Right lobe of liver (tissue), 6 donors: Measurements from ENCODE around the gene TBXA2R. TPM values are rescaled to one million over a fixed set of nuclear protein-coding genes. Genes with fewer than 3 reads are reported as not detected.

Source experiments
- ATAC-seq, 4 donors: fragments of 200-7000 bp; cut with Tn5 transposase; one replicate each; pipeline ENCODE4 v1.9.1; 2020; ENCODE audit warnings: mild to moderate bottlenecking in 4 of 4, moderate library complexity in 4 of 4
- DNase-seq, 3 donors: peaks; one replicate each; pipeline ENCODE4 v3.0.0-alpha.2; 2020
- H3K27ac ChIP-seq, 3 donors: fragments of 200-600 bp; one replicate each; pipeline ENCODE4 v1.8.0; 2022
- H3K27me3 ChIP-seq, 2 donors: fragments of 200-600 bp; one replicate each; pipeline ENCODE4 v1.8.0; 2022
- H3K36me3 ChIP-seq, 4 donors: fragments of 200-600 bp; sonication (generic) in 1 of 4; one replicate each; pipeline versions ENCODE4 v1.5.1 to v1.8.0; 2017 to 2022; ENCODE audit warnings: control low read depth in 1 of 4
- H3K4me1 ChIP-seq, 4 donors: fragments of 200-600 bp; sonication (generic) in 1 of 4; one replicate each; pipeline versions ENCODE4 v1.5.1 to v1.8.0; 2017 to 2022; ENCODE audit warnings: control low read depth in 1 of 4
- H3K4me3 ChIP-seq, 3 donors: fragments of 200-600 bp; one replicate each; pipeline ENCODE4 v1.8.0; 2022
- H3K9me3 ChIP-seq, 4 donors: fragments of 200-600 bp; sonication (generic) in 1 of 4; one replicate each; pipeline versions ENCODE4 v1.5.1 to v1.8.0; 2017 to 2022; ENCODE audit warnings: control low read depth in 1 of 4
- POLR2A ChIP-seq: fragments of 450-650 bp; IDR thresholded peaks from one replicate; pipeline ENCODE4 v1.6.1; 2017; ENCODE audit warnings: antibody characterized with exemption, mild to moderate bottlenecking
- WGBS: methylation state at CpG from one replicate; pipeline ENCODE4 v1.1.6; 2018; ENCODE audit warnings: low coverage, low lambda C conversion rate; ENCODE audit not compliant: insufficient coverage; ENCODE audit errors: missing lambda C conversion rate; 5-methylcytosine and 5-hydroxymethylcytosine counted together
- intact Hi-C, 2 donors: fragments of 100-400 bp; cut with DNase I; formaldehyde crosslinking; loops; one replicate each; pipeline versions ENCODE4 v1.11.2 to v1.14.1; 2022
- total RNA-seq, 6 experiments: library from RNA; depleted of rRNA in 2 of 6; stranded (reverse); fragments of >200 nt in 2 of 6; fragmentation: NEBNext Ultra II Directional in 3 of 6; extraction: Animal tissue kit (Norgen Biotek cat#: 25700) in 3 of 6; gene quantifications; one replicate each; pipeline versions ENCODE4 v1.1.0 to v1.2.4, GENCODE V29; 2016 to 2023
- TF ChIP-seq, protein P1 (sequence below), 4 donors: fragments of 200-600 bp in 3 of 4; fragments of 450-650 bp in 1 of 4; IDR thresholded peaks; one replicate each; pipeline versions ENCODE4 v1.5.1 to v1.8.0; 2016 to 2022; ENCODE audit warnings: antibody characterized with exemption in 4 of 4, mild to moderate bottlenecking in 2 of 4
- donor health status: DM: no; HTN: yes; CAD: no.
- donor health status: DM: no; HTN: no; CAD: no.
- donor health status: DM: no; HTN: no; CAD: no.
- donor health status: DM: no; HTN: yes; CAD: no.
- donor health status: DM: no; HTN: yes; CAD: no.

The TBXA2R gene
- total RNA-seq, 6 experiments from 2014 or later = 2.8 to 10.4 (median 4.7) TPM

DNA sequence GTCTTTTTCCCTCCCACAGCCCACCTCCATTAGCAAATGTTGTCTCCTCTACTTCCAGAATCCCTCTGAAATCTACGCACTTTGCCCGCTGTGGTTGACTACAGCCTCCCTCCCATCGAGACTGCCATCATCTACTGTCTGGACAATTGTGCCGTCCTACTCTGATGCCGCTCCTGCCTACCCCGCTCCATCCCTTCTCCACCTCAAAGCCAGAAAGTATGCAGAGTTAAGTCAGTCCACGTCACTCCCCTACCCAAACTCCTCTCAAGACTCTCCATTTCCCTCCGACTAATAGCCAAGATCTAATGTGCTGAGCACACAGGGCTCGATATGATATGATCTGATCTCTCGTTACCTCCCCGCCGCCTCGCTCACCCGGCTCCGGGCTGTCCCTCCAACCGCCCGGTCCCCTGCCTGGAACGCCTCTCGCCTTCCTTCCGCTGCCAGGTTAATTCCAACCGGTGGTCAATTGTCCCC lies 19.4 kb upstream of the TBXA2R start:
- Histone ChIP-seq H3K9me3 (no peaks in the 10 kb centered on the region), H3K27ac (peak overlapping the region; percentile 89 to 98 (median 97)), H3K4me3 (peak overlapping the region; percentile 98 to 100 (median 99)), H3K27me3 (no peaks in the 10 kb centered on the region), H3K36me3 (peaks cover 0 to 15% (median 0%) of the 10 kb centered on the region in 4 donors), H3K4me1 (peaks cover 0 to 15% (median 7%) of the 10 kb centered on the region in 4 donors)
- 0% methylated on average over 21 of the region's 21 CpGs for WGBS
- TF ChIP-seq POLR2A = no peak
- TF ChIP-seq, protein P1, sequence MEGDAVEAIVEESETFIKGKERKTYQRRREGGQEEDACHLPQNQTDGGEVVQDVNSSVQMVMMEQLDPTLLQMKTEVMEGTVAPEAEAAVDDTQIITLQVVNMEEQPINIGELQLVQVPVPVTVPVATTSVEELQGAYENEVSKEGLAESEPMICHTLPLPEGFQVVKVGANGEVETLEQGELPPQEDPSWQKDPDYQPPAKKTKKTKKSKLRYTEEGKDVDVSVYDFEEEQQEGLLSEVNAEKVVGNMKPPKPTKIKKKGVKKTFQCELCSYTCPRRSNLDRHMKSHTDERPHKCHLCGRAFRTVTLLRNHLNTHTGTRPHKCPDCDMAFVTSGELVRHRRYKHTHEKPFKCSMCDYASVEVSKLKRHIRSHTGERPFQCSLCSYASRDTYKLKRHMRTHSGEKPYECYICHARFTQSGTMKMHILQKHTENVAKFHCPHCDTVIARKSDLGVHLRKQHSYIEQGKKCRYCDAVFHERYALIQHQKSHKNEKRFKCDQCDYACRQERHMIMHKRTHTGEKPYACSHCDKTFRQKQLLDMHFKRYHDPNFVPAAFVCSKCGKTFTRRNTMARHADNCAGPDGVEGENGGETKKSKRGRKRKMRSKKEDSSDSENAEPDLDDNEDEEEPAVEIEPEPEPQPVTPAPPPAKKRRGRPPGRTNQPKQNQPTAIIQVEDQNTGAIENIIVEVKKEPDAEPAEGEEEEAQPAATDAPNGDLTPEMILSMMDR (IDR thresholded peaks at IDR 0.05) = no peak
- intact Hi-C loops = loop anchor here in 1 of 2 donors (10.0 kb wide), 1 partner anchor 81 kb away; no protein-coding TSS in a partner anchor
- ATAC-seq (no peak), DNase-seq (no peak)

DNA sequence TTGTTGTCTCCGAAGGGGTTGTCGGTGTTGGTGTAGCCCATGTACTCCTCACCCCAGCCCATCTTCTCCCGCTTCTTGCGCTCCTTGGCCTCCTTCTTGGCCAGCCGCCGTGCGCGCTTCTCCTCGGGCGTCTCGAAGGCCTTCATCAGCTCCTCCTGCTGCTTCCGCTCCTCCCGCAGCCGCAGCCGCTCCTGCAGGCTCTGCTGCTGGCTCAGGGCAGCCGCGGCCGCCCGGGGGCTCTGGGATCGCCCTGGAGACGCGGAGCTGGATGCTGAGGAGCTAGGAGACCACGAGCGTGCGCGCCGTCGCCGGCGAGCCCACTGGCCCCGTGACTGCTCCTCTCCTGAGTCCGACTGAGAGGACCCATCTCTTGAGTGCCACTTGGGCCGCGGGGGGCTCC lies 17.0 kb upstream of the TBXA2R start:
- H3K4me3 ChIP-seq = no peak overlapping the region
- WGBS = 93% methylated on average over 5 of the region's 34 CpGs
- peaks cover 0 to 15% (median 7%) of the 10 kb centered on the region in 4 donors for H3K4me1 ChIP-seq
- peaks cover 0 to 15% (median 0%) of the 10 kb centered on the region in 4 donors for H3K36me3 ChIP-seq
- intact Hi-C loops = loop anchor here in 1 of 2 donors (10.0 kb wide), 1 partner anchor 79 kb away; no protein-coding TSS in a partner anchor
- H3K27me3 ChIP-seq = no peaks in the 10 kb centered on the region
- no peak overlapping the region for H3K27ac ChIP-seq
- no peak for ATAC-seq
- TF ChIP-seq POLR2A = no peak
- TF ChIP-seq, protein P1 (IDR thresholded peaks at IDR 0.05) = no peak
- no peak for DNase-seq
- no peaks in the 10 kb centered on the region for H3K9me3 ChIP-seq

DNA sequence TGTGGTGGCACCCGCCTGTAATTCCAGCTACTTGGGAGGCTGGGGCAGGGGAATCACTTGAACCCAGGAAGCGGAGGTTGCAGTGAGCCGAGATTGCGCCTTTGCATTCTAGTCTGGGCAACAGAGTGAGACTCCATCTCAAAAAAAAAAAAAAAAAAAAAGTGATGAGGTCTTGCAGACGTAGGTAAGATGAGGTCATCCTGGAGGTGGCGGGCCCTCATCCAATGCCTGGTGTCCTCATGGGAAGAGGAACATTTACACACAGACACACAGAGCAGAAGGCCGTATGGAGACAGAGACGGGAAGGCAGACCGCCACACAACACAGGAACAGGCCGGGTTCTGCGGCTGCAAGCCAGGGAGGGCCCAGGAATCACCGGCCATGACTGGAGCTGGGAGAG lies 15.5 kb upstream of the TBXA2R start:
- no peak overlapping the region for H3K4me3 ChIP-seq
- ATAC-seq (no peak), DNase-seq (no peak)
- 54% methylated on average over 2 of the region's 12 CpGs for WGBS
- H3K27ac ChIP-seq = no peak overlapping the region
- peaks cover 0 to 15% (median 0%) of the 10 kb centered on the region in 4 donors for H3K36me3 ChIP-seq
- H3K4me1 ChIP-seq = peaks cover 0 to 14% (median 6%) of the 10 kb centered on the region in 4 donors
- no peaks in the 10 kb centered on the region for H3K27me3 ChIP-seq
- intact Hi-C loops = loop anchor here in 1 of 2 donors (10.0 kb wide), 1 partner anchor 77 kb away; no protein-coding TSS in a partner anchor
- H3K9me3 ChIP-seq = no peaks in the 10 kb centered on the region
- TF ChIP-seq, protein P1 (IDR thresholded peaks at IDR 0.05) = no peak
- no peak for TF ChIP-seq POLR2A

GRCh38 chr19:3621689-3622088 lies 15.0 kb upstream of the TBXA2R start:
- 83% methylated on average over 4 of the region's 15 CpGs for WGBS
- TF ChIP-seq, protein P1 (IDR thresholded peaks at IDR 0.05) = no peak
- TF ChIP-seq POLR2A = no peak
- peaks cover 0 to 15% (median 0%) of the 10 kb centered on the region in 4 donors for H3K36me3 ChIP-seq
- H3K9me3 ChIP-seq = no peaks in the 10 kb centered on the region
- H3K4me1 ChIP-seq = peaks cover 0 to 14% (median 5%) of the 10 kb centered on the region in 4 donors
- H3K4me3 ChIP-seq = no peak overlapping the region
- no peak for ATAC-seq
- no peak overlapping the region for H3K27ac ChIP-seq
- intact Hi-C loops = loop anchor here in 1 of 2 donors (10.0 kb wide), 1 partner anchor 77 kb away; no protein-coding TSS in a partner anchor
- DNase-seq = peak in 1 of 3 donors; percentile 15
- no peaks in the 10 kb centered on the region for H3K27me3 ChIP-seq
